Measurements from ENCODE around the gene GRIA4. TPM values are rescaled to one million over a fixed set of nuclear protein-coding genes. Genes with fewer than 3 reads are reported as not detected.
"Not testable (repeated sequence)": the region's sequence is repeated elsewhere in the genome, so short reads cannot be mapped to it uniquely, and the experiment has no call there.

The GRIA4 gene
- polyA plus RNA-seq, 5 donors, result 0.38 to 0.69 (median 0.51) TPM

DNA sequence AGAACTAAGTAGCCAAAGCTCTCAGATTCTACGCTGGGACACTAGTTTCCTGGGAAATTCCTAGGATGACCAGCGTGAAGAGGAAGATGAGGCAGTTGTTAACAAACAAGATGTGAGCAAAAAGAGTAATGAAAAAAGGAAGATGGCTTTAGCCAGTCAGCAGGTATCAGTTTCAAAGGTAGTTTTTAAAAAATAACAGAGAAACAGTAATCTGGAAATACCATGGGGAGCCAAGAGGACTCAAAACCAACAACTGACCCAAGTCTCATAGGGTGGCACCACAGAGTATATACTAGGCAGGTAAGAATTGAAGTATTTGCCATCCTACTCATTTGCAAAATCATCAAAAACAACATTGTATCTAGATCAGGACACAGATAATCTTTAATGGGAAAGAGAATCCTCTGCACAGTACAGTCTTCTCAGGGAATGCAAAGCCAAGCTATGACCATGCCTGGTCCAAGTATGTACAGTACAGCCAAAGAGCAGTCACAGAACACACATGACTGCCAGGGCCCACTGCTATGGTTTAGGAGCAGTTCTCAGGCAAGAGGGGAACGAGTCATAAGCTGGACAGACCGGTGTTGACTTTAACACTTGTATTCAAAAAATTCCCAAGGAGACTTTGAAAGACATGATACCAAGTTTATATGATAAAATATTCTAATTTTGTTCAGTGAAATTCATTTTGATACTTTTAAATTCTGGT is 391.6 kb downstream of the GRIA4 start:
- DNase-seq, result no peak

- not testable (repeated sequence) for DNase-seq
Observed at GRCh38 chr11:106003094-106003493, 393.2 kb downstream of the GRIA4 start.

DNA sequence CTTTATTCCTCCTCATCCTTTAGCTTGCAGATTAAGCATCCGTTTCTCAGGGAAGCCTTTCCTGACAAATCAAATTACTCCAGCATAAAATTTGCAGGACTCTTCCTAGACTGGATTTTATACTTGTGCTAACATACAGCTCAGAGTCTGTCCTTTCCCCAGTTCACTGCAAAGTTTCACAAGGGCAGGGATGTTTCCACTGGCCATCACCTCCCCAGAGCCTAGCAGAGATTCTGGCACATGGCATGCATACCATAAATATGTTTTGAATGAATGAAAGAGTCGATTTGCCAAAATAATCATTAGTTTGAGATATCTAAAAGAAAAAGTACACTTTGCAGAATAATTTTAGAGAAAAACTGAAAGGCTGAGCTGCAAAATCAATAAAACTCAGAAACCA is 401.6 kb downstream of the GRIA4 start:
- no peak for DNase-seq

DNA sequence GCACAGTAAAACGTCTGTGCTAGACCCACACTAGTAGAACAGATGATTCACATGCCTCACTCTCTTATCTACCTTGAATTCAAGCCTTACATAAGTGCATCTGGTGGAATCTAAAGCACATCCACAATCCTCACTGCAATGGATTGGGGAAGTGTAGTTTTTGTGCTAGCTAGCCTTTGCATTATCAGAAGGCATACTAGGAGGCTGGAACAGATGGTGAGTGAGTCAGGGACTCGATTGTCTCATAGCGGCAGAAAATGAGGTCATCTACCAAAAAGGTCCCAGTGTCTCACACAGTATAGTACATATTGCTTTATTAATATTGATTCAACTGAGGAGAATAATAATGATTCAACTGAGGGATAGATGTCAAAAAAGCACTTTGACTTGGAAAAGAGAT is 402.9 kb downstream of the GRIA4 start:
- DNase-seq, result no peak

- DNase-seq, result no peak
Observed at GRCh38 chr11:106014035-106014434, 404.2 kb downstream of the GRIA4 start.

- DNase-seq, result no peak
Observed at GRCh38 chr11:106014620-106015019, 404.7 kb downstream of the GRIA4 start.

GRCh38 chr11:106015066-106015465 is 405.2 kb downstream of the GRIA4 start:
- no peak for DNase-seq

- DNase-seq, result no peak
Observed at GRCh38 chr11:106017093-106017492, 407.2 kb downstream of the GRIA4 start.

DNA sequence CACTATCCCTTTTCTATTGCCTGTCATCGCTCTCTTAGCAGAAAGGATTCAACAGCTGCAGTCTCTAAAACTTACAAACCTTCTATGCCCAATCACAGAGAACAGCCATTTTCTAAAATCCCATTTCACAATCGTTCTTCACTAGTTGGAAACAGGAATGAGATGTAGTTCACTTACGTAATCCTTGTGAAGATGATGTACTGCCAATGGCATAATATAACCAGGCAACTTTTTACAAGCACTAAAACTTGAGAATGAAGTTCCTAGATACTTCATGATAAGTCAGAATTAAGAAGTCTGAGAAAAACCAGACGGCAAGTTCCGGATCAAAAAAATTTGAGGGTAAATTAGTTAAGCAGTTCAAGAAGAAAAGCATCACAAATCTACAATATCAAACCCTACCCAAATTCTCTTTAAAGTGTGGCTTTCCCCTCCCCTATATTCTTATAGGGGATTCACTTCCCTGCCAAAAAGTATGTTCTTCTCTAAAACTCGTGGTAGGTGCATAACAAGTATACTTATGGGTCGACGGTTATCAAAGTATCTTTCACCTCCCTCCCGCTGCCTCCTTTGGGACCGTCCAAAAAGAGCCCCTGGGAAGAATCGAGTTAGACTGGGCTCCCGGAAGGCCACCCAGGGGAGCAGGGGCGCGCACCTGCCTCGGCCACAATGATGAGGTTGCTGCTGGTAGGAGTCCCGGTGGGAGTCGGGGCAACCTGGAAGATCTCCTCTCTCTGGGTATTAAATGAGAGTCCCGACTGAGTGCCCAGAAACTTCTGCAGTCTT is 411.5 kb downstream of the GRIA4 start:
- peak; percentile 11 to 46 for DNase-seq

DNA sequence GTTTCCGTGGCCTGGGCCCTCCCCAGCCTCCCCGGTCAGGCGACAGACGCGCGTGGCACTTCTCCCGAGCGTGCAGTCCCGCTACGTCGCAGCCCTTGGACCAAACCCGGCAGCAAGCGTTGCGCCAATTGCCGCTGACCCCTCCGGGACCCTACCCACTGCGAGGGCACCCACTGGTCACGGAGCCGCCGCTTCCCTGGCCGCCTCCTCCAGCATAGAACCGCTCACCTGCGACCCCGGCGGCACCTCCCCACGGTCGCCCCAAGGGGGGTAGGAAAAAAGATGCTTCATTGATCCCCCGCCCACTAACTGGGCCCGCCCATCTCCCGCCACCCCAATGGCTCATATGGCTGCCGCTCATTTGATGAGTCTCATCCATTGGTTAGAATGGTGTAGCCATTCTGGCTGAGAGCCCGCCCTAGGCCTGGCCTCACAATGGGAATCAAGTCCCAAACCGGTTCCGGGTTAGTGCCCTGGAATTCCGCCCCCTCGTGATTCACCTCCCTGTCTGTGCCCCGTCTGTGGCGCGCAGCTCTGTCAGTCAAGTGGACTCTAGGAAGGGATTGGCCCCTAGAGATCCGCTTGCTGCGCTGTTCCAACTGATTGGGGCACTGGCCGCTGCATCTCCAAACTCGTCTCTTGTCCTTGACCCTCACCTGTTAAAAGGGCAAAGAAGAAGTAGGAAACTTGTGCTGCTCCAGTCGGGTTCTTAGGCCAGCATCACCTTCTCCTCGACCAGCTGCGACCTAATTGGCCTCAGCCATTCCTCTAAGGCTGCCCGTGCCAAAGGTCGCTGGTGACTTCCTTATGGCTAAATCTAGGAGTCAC is 412.3 kb downstream of the GRIA4 start, which contains the start of gene MSANTD4:
Gene MSANTD4, minus strand, starts transcription at position 274 of the 828 bp plus-strand sequence. CDS start 11,323 bp downstream, outside the sequence.
- DNase-seq, result peak; percentile 99

DNA sequence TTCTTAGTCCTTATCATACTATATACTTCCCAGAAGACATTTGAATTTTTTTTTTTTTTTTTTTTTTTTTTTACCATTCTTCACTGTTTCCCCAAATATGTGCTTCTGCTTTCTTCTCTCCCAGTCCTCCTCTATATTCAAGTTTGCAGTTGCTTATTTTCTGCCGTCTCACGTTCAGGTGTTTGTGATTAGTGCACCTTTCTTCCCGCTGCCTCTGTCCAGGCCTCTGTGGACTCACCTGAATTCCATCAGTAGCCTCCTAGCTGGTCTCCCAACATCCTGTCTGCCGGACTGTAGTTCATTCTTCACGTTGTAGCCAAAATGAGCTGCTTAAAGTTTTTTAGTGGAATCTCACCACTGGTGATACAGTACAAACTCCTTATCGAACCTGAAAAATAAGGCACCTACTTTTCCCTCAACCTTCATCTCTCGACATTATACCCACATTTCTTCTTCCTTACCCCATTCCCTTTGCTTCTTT is 413.0 kb downstream of the GRIA4 start:
- DNase-seq, result no peak

DNA sequence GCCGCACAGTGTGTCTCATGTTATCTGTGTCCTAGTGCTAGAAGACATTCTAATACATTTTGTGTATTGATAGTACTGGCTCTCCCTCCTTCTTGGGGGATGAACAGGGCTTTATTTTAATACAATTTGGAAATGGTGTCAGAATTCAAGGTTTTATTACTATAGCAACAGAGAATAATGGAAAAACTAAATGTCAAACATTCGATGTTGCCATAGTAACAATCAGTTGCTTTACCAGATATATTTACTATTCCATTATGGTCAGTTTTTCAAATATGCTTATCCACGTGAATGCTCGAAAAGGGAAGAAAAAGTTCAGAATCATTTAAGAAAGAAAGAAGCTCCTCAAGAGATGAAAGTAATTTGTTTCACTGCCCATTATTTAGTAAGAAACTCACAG is 420.7 kb downstream of the GRIA4 start:
- DNase-seq, result no peak

DNA sequence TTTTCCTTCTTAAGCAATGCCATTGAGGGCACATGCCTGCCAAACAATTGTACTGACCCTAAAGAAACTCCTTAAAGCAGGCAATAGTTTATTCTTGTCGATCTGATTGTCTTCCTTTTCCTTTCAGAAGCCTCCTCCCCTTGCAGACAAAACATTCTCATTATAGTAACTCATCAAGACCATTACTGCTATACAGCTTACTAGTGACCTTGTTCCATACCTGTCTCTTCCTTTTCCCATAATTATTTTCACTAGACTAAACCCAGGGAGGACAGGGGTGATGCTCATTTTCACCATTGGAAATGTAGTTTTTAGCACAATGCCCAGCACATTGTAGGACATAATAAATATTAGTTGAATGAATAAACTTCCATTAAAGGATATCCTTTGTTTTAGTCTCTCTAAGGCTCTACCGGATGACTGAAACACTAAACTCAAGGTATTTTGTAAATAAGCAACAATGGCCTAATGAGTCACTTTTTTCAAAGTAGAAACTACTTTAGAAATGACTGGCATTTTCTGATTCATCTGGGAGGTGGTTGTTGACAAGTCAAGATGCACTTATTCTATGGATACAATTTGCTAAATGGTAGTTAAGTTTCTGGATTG is 421.4 kb downstream of the GRIA4 start:
- no peak for DNase-seq

Data from right lung (tissue), 5 donors.